K562 (cell line): ENCODE measurements around the gene MAGI3. TPM values are rescaled to one million over a fixed set of nuclear protein-coding genes. Genes with fewer than 3 reads are reported as not detected.

Experiments used
- ATAC-seq: fragments of 200-7000 bp; cut with Tn5 transposase; 3 replicates; pipeline ENCODE4 v1.9.1; 2020; ENCODE audit warnings: moderate library complexity
- BruUV-seq: library from RNA; stranded (reverse); fragments of 400-500 nt; replicated peaks from 2 replicates; lab custom pipeline; 2021; lab: Mats Ljungman, UMichigan
- CTCF ChIA-PET: fragments of 300-600 bp; formaldehyde crosslinking; extraction: SDS; loops from one replicate; lab custom pipeline; 2021; ENCODE audit warnings: low intra/inter-chr PET ratio; lab: Yijun Ruan, JAX
- POLR2A ChIA-PET: fragments of 300-600, 350-650 bp; sonication (Branson Sonifier 250); formaldehyde crosslinking; extraction: SDS; loops from one replicate; lab custom pipeline; 2021; ENCODE audit warnings: antibody characterized with exemption, inconsistent platforms; lab: Yijun Ruan, JAX
- DNase-seq, 4 experiments: peaks; one replicate each; pipeline versions ENCODE4 v3.0.0 to v3.0.0-alpha.2; 2011 to 2018; ENCODE audit warnings: low spot score in 3 of 4, mixed read lengths in 3 of 4; ENCODE audit errors: extremely low read depth in 1 of 4
- FAIRE-seq: peaks from 2 replicates; lab custom pipeline; 2011; peaks lifted over from hg19 to GRCh38; lab: Jason Lieb, UNC
- H2AFZ ChIP-seq: 2 replicates; pipeline ENCODE4 v1.6.0; 2011; ENCODE audit warnings: low read depth, low read length, control low read depth, inconsistent platforms
- H3K27ac ChIP-seq: fragments of 200-600 bp; 3 replicates; pipeline ENCODE4 v1.8.0; 2011; ENCODE audit warnings: low read depth, mild to moderate bottlenecking, control low read depth, inconsistent platforms, low read length, moderate library complexity, mixed read lengths; ENCODE audit errors: extremely low read depth
- H3K27me3 ChIP-seq, 2 experiments: fragments of 300-600 bp in 1 of 2; 2 replicates in 1 of 2; 3 replicates in 1 of 2; pipeline versions ENCODE4 v1.6.0 to v1.8.0; 2011; ENCODE audit warnings: inconsistent platforms in 2 of 2, low read length in 2 of 2, mild to moderate bottlenecking in 1 of 2, mixed read lengths in 1 of 2, moderate library complexity in 1 of 2; ENCODE audit not compliant: control insufficient read depth in 2 of 2, insufficient read depth in 2 of 2
- H3K36me3 ChIP-seq: fragments of 300-600 bp; 3 replicates; pipeline ENCODE4 v1.8.0; 2011; ENCODE audit warnings: mild to moderate bottlenecking, low read length, inconsistent platforms; ENCODE audit not compliant: control insufficient read depth, insufficient read depth
- H3K4me1 ChIP-seq, 2 experiments: fragments of 200-600 bp in 1 of 2; replicated peaks in 1 of 2; 2 replicates in 1 of 2; 3 replicates in 1 of 2; pipeline versions ENCODE4 v1.5.1 to v1.8.0; 2011; ENCODE audit warnings: inconsistent platforms in 2 of 2, low read length in 2 of 2, mild to moderate bottlenecking in 1 of 2, mixed read lengths in 1 of 2, moderate library complexity in 1 of 2; ENCODE audit not compliant: control insufficient read depth in 2 of 2, insufficient read depth in 2 of 2
- H3K4me2 ChIP-seq: 2 replicates; pipeline ENCODE4 v1.6.1; 2011; ENCODE audit warnings: low read length, control low read depth, inconsistent platforms, mixed read lengths; ENCODE audit not compliant: insufficient read depth
- H3K4me3 ChIP-seq: fragments of 200-600 bp; sonication (generic), shearing (Covaris generic); 2 replicates; pipeline ENCODE4 v1.5.1; 2016; ENCODE audit warnings: control low read depth, inconsistent platforms
- H3K79me2 ChIP-seq: fragments of 200-600 bp; 3 replicates; pipeline ENCODE4 v1.8.0; 2011; ENCODE audit warnings: low read length, inconsistent platforms; ENCODE audit not compliant: control insufficient read depth, insufficient read depth
- H3K9ac ChIP-seq, 2 experiments: 2 replicates each; pipeline versions ENCODE4 v1.6.0 to v1.6.1; 2011; ENCODE audit warnings: low read depth in 2 of 2, low read length in 2 of 2, control low read depth in 1 of 2, inconsistent platforms in 1 of 2, mild to moderate bottlenecking in 1 of 2, mixed read lengths in 1 of 2; ENCODE audit not compliant: insufficient read depth in 1 of 2
- H3K9me1 ChIP-seq: one replicate; pipeline ENCODE4 v1.6.0; 2011; ENCODE audit warnings: inconsistent platforms, mild to moderate bottlenecking, low read length, moderate library complexity; ENCODE audit not compliant: control insufficient read depth, insufficient read depth
- H3K9me3 ChIP-seq: replicated peaks from 2 replicates; pipeline ENCODE4 v1.5.1; 2011; ENCODE audit warnings: low read depth, low read length, inconsistent platforms; ENCODE audit not compliant: control insufficient read depth, insufficient read depth
- H4K20me1 ChIP-seq: replicated peaks from 2 replicates; pipeline ENCODE4 v1.6.1; 2011; ENCODE audit warnings: low read length, inconsistent platforms, mixed read lengths; ENCODE audit not compliant: control insufficient read depth, insufficient read depth
- ATF2 ChIP-seq: sonication (generic); formaldehyde crosslinking; IDR thresholded peaks from 2 replicates; pipeline ENCODE4 v1.8.1; 2022; ENCODE audit warnings: missing genetic modification reagents
- CREM ChIP-seq: IDR thresholded peaks from 2 replicates; pipeline ENCODE4 v1.6.1; 2014; ENCODE audit warnings: antibody characterized with exemption, low read depth
- DDX20 ChIP-seq: fragments of 450-650 bp; IDR thresholded peaks from 2 replicates; pipeline ENCODE4 v1.6.1; 2016; ENCODE audit warnings: missing genetic modification characterization, low read depth, mild to moderate bottlenecking, missing compliant biosample characterization, moderate library complexity
- EHMT2 ChIP-seq: fragments of 450-650 bp; IDR thresholded peaks from 2 replicates; pipeline ENCODE4 v1.6.1; 2018; ENCODE audit warnings: antibody characterized with exemption
- HDAC1 ChIP-seq, 2 experiments: fragments of 450-650 bp; IDR thresholded peaks; 2 replicates each; pipeline ENCODE4 v1.6.1; 2016 to 2017; ENCODE audit warnings: inconsistent platforms in 1 of 2, mild to moderate bottlenecking in 1 of 2, moderate library complexity in 1 of 2
- MTA1 ChIP-seq: fragments of 450-650 bp; IDR thresholded peaks from 2 replicates; pipeline ENCODE4 v1.6.1; 2017; ENCODE audit warnings: borderline replicate concordance
- NRF1 ChIP-seq, 2 experiments: fragments of 450-650 bp; IDR thresholded peaks in 1 of 2; conservative IDR thresholded peaks in 1 of 2; 2 replicates each; pipeline ENCODE4 v1.6.1; 2014; ENCODE audit warnings: mild to moderate bottlenecking in 2 of 2
- PHB2 ChIP-seq: fragments of 450-650 bp; IDR thresholded peaks from 2 replicates; pipeline ENCODE4 v1.6.1; 2017; ENCODE audit warnings: low read depth
- RBM15 ChIP-seq: fragments of 200-400 bp; formaldehyde crosslinking; IDR thresholded peaks from 2 replicates; pipeline ENCODE4 v1.6.1; 2018; ENCODE audit warnings: mild to moderate bottlenecking, low read length, moderate library complexity; ENCODE audit not compliant: insufficient read depth
- SLC30A9 ChIP-seq: fragments of 250-450 bp; sonication (Bioruptor Pico); IDR thresholded peaks from 2 replicates; pipeline ENCODE4 v1.8.0; 2022; ENCODE audit warnings: mild to moderate bottlenecking, moderate library complexity
- TRIM28 ChIP-seq: fragments of 450-650 bp; IDR thresholded peaks from 2 replicates; pipeline ENCODE4 v1.6.1; 2017
- ZNF146 ChIP-seq: IDR thresholded peaks from one replicate; pipeline ENCODE4 v1.6.1; 2018; ENCODE audit warnings: missing compliant biosample characterization; ENCODE audit not compliant: unreplicated experiment
- ZNF280B ChIP-seq: fragments of 250-450 bp; sonication (Bioruptor Pico); IDR thresholded peaks from 2 replicates; pipeline ENCODE4 v1.5.1; 2021; ENCODE audit warnings: mild to moderate bottlenecking
- ZNF398 ChIP-seq: fragments of 250-450 bp; sonication (Bioruptor Pico); IDR thresholded peaks from 2 replicates; pipeline ENCODE4 v1.8.0; 2021; ENCODE audit warnings: moderate library complexity, mild to moderate bottlenecking, inconsistent platforms
- WGBS: fragments of 100-300 bp; shearing (Covaris generic); methylation state at CpG from one replicate; pipeline ENCODE4 v1.1.6; 2016; ENCODE audit warnings: low coverage, mixed read lengths; ENCODE audit not compliant: insufficient coverage; ENCODE audit errors: missing lambda C conversion rate; 5-methylcytosine and 5-hydroxymethylcytosine counted together
- in situ Hi-C: fragments of 300-500 bp; cut with MboI; formaldehyde crosslinking; loops from 4 replicates; pipeline ENCODE4 v1.15.0; 2018; ENCODE audit warnings: inconsistent platforms, mixed read lengths
- intact Hi-C: fragments of 100-400 bp; cut with micrococcal nuclease; formaldehyde crosslinking; loops from 2 replicates; pipeline ENCODE4 v1.14.2; 2022
- polyA plus RNA-seq, 8 experiments: library from polyadenylated mRNA; depleted of rRNA in 4 of 8; stranded (reverse) in 5 of 8; unstranded in 3 of 8; fragments of >200 nt; fragmentation: Nextera tagmentation in 2 of 8; fragmentation: Illumina TruSeq in 1 of 8; extraction: Ambion mirVana in 2 of 8; extraction: Trizol in 1 of 8; gene quantifications; 2 replicates each; pipeline versions ENCODE4 v1.2.1 to v1.2.3, GENCODE V29; 2011 to 2014; ENCODE audit warnings: inconsistent platforms in 1 of 8, missing spikeins in 1 of 8
- total RNA-seq, 7 experiments: library from RNA; depleted of rRNA in 6 of 7; stranded (reverse); fragments of >200 nt in 6 of 7; fragmentation: Illumina TruSeq in 2 of 7; extraction: Trizol in 2 of 7; gene quantifications; 2 replicates each; pipeline versions ENCODE4 v1.2.1 to v1.2.3, GENCODE V29; 2011 to 2021; ENCODE audit warnings: low replicate concordance in 1 of 7

The MAGI3 gene
- total and polyA plus RNA-seq, 9 of the 15 experiments (the other 6 are each of a cell fraction or from before 2014, with no cell fraction given) = 1.0 to 8.6 (median 5.5) TPM

GRCh38 chr1:113530021-113530420, 139.7 kb downstream of the MAGI3 start:
- in situ Hi-C loops (no loop called here), intact Hi-C loops (no loop called here)
- ATAC-seq = no peak
- Histone ChIP-seq H3K9me1 (no peaks in the 10 kb centered on the region), H3K79me2 (no peaks in the 10 kb centered on the region), H3K4me2 (no peak overlapping the region), H4K20me1 (no peaks in the 10 kb centered on the region), H3K9me3 (no peaks in the 10 kb centered on the region), H3K4me1 (no peaks in the 10 kb centered on the region), H3K36me3 (no peaks in the 10 kb centered on the region), H3K4me3 (no peak overlapping the region), H3K27me3 (no peaks in the 10 kb centered on the region), H3K9ac (no peak overlapping the region), H2AFZ (no peak overlapping the region), H3K27ac (no peak overlapping the region)
- POLR2A ChIA-PET = no interaction called here
- no peak for TF ChIP-seq ZNF280B (CRISPR knock-in tag)
- no peak for TF ChIP-seq TRIM28
- CTCF ChIA-PET = no interaction called here
- 5% methylated on average over 4 of the region's 4 CpGs for WGBS
- no peak for FAIRE-seq
- no TSS peak for BruUV-seq
- DNase-seq = no peak

GRCh38 chr1:113531321-113531720, 141.0 kb downstream of the MAGI3 start:
- Histone ChIP-seq H3K27ac (no peak overlapping the region), H4K20me1 (no peaks in the 10 kb centered on the region), H3K9me1 (no peaks in the 10 kb centered on the region), H3K4me2 (no peak overlapping the region), H3K9ac (no peak overlapping the region), H3K4me1 (no peaks in the 10 kb centered on the region), H3K4me3 (no peak overlapping the region), H3K27me3 (no peaks in the 10 kb centered on the region), H3K9me3 (no peaks in the 10 kb centered on the region), H3K79me2 (no peaks in the 10 kb centered on the region)
- no peak for FAIRE-seq
- CTCF ChIA-PET = no interaction called here
- intact Hi-C loops = no loop called here
- BruUV-seq = no TSS peak
- TF ChIP-seq EHMT2 = no peak
- TF ChIP-seq NRF1 (conservative IDR thresholded peaks at IDR 0.05 in 1 of 2, IDR thresholded peaks at IDR 0.05 in 1 of 2) = no peak
- no peak for TF ChIP-seq CREM
- TF ChIP-seq MTA1 = no peak
- no peak for TF ChIP-seq SLC30A9 (CRISPR knock-in tag)
- TF ChIP-seq ZNF398 (CRISPR knock-in tag) = no peak
- TF ChIP-seq DDX20 (tag) = no peak
- TF ChIP-seq ZNF146 (CRISPR knock-in tag) = no peak
- no peak for TF ChIP-seq HDAC1 (IDR thresholded peaks at IDR 0.05)
- TF ChIP-seq ATF2 (CRISPR knock-in tag) = no peak
- no peak for TF ChIP-seq PHB2
- TF ChIP-seq RBM15 = no peak
- TF ChIP-seq, all 486 proteins: peak for 0
- POLR2A ChIA-PET = no interaction called here
- ATAC-seq = no peak
- Histone ChIP-seq H3K36me3 (no peaks in the 10 kb centered on the region), H2AFZ (no peak overlapping the region)
- 0% methylated on average over 3 of the region's 3 CpGs for WGBS
- in situ Hi-C loops = no loop called here
- DNase-seq = no peak
